Osteoblast (primary cell): ENCODE data around the gene KRT6C. TPM values are rescaled to one million over a fixed set of nuclear protein-coding genes. Genes with fewer than 3 reads are reported as not detected.

ENCODE experiments used
- DNase-seq: peaks from one replicate; pipeline ENCODE4 v3.0.0; 2011; ENCODE audit warnings: low spot score, mixed read lengths; ENCODE audit not compliant: insufficient read length; ENCODE audit errors: missing footprints
- H2AFZ ChIP-seq: 2 replicates; pipeline ENCODE4 v1.6.0; 2011; ENCODE audit warnings: mild to moderate bottlenecking, low read length
- H3K27ac ChIP-seq: 2 replicates; pipeline ENCODE4 v1.5.1; 2011; ENCODE audit warnings: mild to moderate bottlenecking, low read depth, low read length, moderate library complexity
- H3K27me3 ChIP-seq: 2 replicates; pipeline ENCODE4 v1.6.0; 2012; ENCODE audit warnings: mild to moderate bottlenecking, control low read depth, inconsistent platforms, low read length, moderate library complexity; ENCODE audit not compliant: insufficient read depth
- H3K36me3 ChIP-seq: 2 replicates; pipeline ENCODE4 v1.5.1; 2011; ENCODE audit warnings: mild to moderate bottlenecking, low read length, control low read depth, moderate library complexity; ENCODE audit not compliant: insufficient read depth
- H3K4me1 ChIP-seq: 2 replicates; pipeline ENCODE4 v1.5.1; 2011; ENCODE audit warnings: mild to moderate bottlenecking, low read length, control low read depth, moderate library complexity; ENCODE audit not compliant: insufficient read depth
- H3K4me2 ChIP-seq: 2 replicates; pipeline ENCODE4 v1.6.0; 2011; ENCODE audit warnings: mild to moderate bottlenecking, low read length; ENCODE audit not compliant: insufficient read depth
- H3K4me3 ChIP-seq: fragments of 200-600 bp; sonication (generic); 3 replicates; pipeline ENCODE4 v1.5.1; 2012; ENCODE audit warnings: mild to moderate bottlenecking, low read length, inconsistent platforms; ENCODE audit not compliant: insufficient read depth
- H3K79me2 ChIP-seq: 2 replicates; pipeline ENCODE4 v1.6.0; 2012; ENCODE audit warnings: mild to moderate bottlenecking, low read length, control low read depth, inconsistent platforms; ENCODE audit not compliant: insufficient read depth
- H3K9me3 ChIP-seq: 2 replicates; pipeline ENCODE4 v1.5.1; 2011; ENCODE audit warnings: low read depth, low read length, control low read depth
- H4K20me1 ChIP-seq: 2 replicates; pipeline ENCODE4 v1.6.0; 2012; ENCODE audit warnings: mild to moderate bottlenecking, low read length, control low read depth; ENCODE audit not compliant: insufficient read depth
- total RNA-seq: library from RNA; depleted of rRNA; stranded (reverse); fragments of >200 nt; gene quantifications from 2 replicates; pipeline ENCODE4 v1.2.3, GENCODE V29; 2012
- TF ChIP-seq, protein P1 (sequence below): IDR thresholded peaks from 2 replicates; pipeline ENCODE4 v1.5.1; 2011; ENCODE audit warnings: mild to moderate bottlenecking, low read depth, low read length, moderate library complexity; ENCODE audit errors: extremely low read depth

KRT6C gene
- total RNA-seq, 1 donor: not detected

DNA sequence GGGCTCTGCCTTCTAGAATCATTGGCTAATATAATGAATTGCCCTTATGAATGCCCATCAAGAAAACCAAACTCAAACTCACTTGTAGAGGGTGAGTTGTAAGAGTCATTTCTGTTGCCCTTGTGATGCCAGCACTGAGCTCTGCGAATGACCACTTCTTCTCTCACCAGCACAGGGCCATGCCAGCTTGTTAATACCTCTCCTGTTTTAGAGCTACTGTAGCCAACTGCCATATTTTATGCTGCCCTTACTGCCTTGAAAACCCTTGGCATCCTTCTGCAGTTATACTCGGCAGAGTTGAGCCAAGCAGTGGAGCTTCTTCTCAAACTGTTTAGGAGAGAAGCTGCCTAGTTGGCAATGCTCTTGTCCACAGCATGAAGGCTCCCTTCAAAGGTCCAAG lies 47.6 kb downstream of the KRT6C start:
- no peak overlapping the region for H3K27ac ChIP-seq
- DNase-seq: no peak
- H3K4me1 ChIP-seq: peaks cover 3% of the 10 kb centered on the region
- H3K27me3 ChIP-seq: peaks cover 43% of the 10 kb centered on the region
- H3K9me3 ChIP-seq: no peaks in the 10 kb centered on the region
- no peaks in the 10 kb centered on the region for H3K36me3 ChIP-seq
- H3K79me2 ChIP-seq: no peaks in the 10 kb centered on the region
- H3K4me2 ChIP-seq: no peak overlapping the region
- H3K4me3 ChIP-seq: no peak overlapping the region
- TF ChIP-seq, protein P1, sequence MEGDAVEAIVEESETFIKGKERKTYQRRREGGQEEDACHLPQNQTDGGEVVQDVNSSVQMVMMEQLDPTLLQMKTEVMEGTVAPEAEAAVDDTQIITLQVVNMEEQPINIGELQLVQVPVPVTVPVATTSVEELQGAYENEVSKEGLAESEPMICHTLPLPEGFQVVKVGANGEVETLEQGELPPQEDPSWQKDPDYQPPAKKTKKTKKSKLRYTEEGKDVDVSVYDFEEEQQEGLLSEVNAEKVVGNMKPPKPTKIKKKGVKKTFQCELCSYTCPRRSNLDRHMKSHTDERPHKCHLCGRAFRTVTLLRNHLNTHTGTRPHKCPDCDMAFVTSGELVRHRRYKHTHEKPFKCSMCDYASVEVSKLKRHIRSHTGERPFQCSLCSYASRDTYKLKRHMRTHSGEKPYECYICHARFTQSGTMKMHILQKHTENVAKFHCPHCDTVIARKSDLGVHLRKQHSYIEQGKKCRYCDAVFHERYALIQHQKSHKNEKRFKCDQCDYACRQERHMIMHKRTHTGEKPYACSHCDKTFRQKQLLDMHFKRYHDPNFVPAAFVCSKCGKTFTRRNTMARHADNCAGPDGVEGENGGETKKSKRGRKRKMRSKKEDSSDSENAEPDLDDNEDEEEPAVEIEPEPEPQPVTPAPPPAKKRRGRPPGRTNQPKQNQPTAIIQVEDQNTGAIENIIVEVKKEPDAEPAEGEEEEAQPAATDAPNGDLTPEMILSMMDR: no peak
- no peaks in the 10 kb centered on the region for H4K20me1 ChIP-seq
- H2AFZ ChIP-seq: no peak overlapping the region

DNA sequence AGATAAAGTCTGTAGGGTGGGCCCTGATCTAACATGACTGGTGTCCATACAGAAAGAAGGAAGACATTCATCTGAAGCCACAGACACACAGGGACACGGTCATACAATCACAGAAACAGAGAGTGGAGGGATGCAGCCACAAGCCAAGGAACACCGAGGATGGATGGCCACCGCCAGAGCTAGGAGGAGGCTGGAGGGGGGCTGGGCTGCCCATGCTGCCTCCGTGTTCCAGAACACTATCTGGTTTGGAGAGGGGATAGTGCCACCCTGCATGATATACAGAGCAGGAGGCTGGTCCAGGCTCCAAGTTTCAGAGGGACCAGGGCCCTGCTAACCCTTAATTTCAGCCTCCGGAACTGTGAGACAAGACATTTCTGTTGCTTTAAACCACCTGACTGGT lies 48.1 kb downstream of the KRT6C start:
- H3K4me1 ChIP-seq: peaks cover 3% of the 10 kb centered on the region
- H2AFZ ChIP-seq: no peak overlapping the region
- no peaks in the 10 kb centered on the region for H3K9me3 ChIP-seq
- H3K4me3 ChIP-seq: no peak overlapping the region
- no peak overlapping the region for H3K4me2 ChIP-seq
- H3K27ac ChIP-seq: no peak overlapping the region
- TF ChIP-seq, protein P1: no peak
- no peak for DNase-seq
- H3K79me2 ChIP-seq: no peaks in the 10 kb centered on the region
- H3K36me3 ChIP-seq: no peaks in the 10 kb centered on the region
- peaks cover 38% of the 10 kb centered on the region for H3K27me3 ChIP-seq
- H4K20me1 ChIP-seq: no peaks in the 10 kb centered on the region

DNA sequence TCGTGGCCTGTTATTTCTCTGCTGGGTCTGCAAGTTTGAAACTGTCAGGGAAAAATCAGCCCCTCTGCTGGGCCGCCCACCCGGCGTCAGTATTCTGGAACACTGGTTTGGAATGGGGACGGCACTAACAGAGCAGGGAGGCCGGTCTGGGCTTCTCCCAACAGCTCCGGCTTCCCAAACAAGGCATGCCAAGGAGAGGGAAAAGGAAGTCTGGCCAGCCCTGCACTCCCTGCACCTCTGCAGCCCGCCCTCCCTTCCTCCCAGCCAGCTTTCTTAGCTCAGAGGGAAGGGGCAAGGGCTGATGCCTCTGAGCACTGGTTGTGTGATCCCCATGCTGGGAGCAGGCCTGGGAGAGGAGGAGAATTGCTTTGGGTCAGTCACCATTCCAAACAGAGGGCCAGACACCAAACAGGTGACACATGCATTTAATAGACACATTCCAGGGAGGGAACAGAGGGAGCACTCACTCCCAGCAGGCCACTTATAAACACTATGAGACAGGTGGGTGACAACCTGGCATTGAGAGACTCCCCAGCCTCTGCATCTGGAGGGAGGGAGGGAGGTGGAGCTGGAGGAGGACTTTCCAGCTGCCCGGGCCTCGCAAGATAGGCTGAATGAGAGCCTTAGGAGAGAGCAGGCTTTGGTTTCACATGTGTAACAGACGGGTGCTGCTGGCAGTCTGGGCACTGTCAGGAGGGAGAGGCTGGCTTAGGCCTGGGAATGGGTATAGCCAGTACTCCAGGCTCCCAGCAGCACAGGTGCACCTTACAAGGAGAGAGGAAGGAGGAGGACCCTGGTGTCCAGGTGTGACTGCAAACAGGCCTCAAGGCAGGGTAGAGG lies 49.7 kb downstream of the KRT6C start:
- Histone ChIP-seq H2AFZ (peak overlapping the region; percentile 67), H3K36me3 (no peaks in the 10 kb centered on the region)

GRCh38 chr12:52423035-52423434 lies 50.6 kb downstream of the KRT6C start:
- TF ChIP-seq, protein P1: no peak
- DNase-seq: no peak

More for the DNA sequence above, 49.7 kb downstream of the KRT6C start:
- Histone ChIP-seq H3K27ac (no peak overlapping the region), H3K27me3 (peaks cover 27% of the 10 kb centered on the region), H3K4me3 (no peak overlapping the region), H3K9me3 (no peaks in the 10 kb centered on the region), H3K4me2 (no peak overlapping the region), H4K20me1 (no peaks in the 10 kb centered on the region), H3K4me1 (peaks cover 3% of the 10 kb centered on the region), H3K79me2 (no peaks in the 10 kb centered on the region)
- TF ChIP-seq, protein P1: no peak
- DNase-seq: no peak

More at GRCh38 chr12:52423035-52423434, 50.6 kb downstream of the KRT6C start:
- H3K4me1 ChIP-seq: peaks cover 3% of the 10 kb centered on the region
- no peaks in the 10 kb centered on the region for H4K20me1 ChIP-seq
- H3K27me3 ChIP-seq: peaks cover 19% of the 10 kb centered on the region
- H3K79me2 ChIP-seq: no peaks in the 10 kb centered on the region
- peak overlapping the region; percentile 67 for H2AFZ ChIP-seq
- no peak overlapping the region for H3K4me2 ChIP-seq
- H3K27ac ChIP-seq: no peak overlapping the region
- no peak overlapping the region for H3K4me3 ChIP-seq
- H3K9me3 ChIP-seq: no peaks in the 10 kb centered on the region
- no peaks in the 10 kb centered on the region for H3K36me3 ChIP-seq
